ENCODE measurements around the gene YJEFN3.

The YJEFN3 gene

DNA sequence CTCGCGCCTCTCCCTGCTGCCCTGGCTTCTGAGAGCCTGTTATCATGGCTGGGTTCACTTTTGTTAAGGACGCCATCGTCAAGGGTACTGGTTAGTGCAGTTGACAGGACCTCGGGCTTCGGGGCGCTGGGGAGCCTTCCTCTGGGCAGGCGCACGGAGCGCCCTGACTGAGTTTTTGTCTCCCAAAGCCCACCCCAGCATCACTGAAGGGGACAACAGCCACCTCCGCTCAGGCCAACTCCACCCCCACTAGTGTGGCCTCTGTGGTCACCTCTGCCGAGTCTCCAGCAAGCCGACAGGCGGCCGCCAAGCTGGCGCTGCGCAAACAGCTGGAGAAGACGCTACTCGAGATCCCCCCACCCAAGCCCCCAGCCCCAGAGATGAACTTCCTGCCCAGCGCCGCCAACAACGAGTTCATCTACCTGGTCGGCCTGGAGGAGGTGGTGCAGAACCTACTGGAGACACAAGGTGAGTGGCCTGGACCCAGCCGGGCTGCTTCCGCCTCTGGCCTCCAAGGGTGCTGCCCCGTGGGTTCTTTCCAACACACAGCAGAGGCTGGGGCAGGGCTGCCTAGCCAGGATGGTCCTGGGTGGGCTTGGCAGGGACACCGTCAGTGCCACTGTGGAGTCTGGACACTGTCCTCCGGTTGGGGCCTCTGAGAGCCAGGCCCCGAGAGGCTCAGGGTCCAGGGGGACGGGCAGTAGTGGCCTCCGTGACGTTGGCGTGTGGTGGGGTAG is 30.3 kb upstream of the YJEFN3 start:
- no peak for DNase-seq (ENCODE audit: low read depth)

DNA sequence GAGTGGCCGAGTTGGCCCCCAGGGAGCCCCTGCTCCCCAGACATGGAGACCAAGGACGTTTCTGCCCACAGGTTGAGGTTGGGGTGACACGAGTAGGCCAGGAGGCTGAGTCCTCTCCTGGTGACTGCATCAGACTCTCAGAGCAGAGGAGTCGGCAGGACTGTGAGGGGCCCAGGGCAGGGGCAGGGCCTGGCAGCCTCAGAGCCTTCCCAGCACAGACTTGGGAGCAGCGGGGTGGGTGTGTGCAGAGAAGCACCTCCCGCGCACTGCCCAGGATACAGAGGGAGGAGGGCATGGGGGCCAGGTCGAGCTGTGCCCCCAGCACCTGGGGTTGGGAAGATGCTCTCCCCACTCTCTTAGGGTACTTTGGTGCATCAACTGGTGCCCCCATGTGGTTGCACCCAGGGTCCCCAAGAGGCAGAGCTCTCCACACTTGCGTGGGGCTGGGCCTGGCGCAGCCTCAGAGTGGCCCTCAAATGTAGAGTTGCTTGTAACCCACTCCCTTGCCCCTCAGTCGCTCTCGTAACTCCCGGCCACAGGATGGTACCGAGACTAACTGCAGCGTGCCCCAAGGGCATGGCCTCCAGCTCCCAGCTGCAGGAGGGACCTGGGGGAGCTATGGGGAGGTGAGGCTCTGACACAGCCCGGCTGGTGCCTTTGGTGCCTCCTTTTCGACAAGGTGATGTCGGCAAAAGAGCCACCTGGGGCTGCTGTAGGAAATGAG is 29.3 kb upstream of the YJEFN3 start:
- no peak for DNase-seq (ENCODE audit: low read depth)

DNA sequence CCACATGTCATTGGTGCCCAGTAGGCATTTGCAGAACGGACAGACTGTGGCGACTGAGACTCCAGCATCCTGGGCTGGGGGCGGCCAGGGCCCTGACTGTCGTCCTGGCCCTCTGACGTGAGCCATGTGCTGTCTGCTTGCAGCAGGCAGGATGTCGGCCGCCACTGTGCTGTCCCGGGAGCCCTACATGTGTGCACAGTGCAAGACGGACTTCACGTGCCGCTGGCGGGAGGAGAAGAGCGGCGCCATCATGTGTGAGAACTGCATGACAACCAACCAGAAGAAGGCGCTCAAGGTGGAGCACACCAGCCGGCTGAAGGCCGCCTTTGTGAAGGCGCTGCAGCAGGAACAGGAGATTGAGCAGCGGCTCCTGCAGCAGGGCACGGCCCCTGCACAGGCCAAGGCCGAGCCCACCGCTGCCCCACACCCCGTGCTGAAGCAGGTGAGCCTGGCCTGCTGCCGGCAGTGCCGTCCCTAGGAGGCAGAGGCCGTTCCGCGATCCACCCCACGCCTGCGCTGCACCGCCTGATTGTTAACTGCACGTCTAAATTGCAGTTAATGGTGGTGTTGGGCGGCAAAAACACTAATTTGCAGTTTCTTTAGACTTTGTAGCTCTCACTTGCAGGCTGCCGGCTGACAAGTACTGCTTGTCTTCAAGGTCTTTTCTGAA is 27.6 kb upstream of the YJEFN3 start:
- no peak for DNase-seq (ENCODE audit: low read depth)

DNA sequence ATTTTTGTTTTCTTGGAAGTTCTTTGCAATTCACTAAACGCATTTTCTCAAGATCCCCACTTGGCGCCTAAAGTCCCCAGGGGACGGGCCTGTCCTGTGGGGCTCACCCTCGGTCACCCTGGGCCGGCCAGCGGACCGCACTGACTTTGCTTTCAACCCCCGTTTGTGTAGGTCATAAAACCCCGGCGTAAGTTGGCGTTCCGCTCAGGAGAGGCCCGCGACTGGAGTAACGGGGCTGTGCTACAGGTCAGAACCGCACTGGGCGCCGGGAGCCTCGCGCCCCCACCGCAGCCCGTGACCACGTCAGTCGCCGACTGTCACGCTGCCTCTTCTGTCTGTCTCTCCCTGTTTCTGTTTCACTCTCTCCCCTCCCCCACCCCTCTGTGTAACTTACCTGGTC is 26.9 kb upstream of the YJEFN3 start:
- DNase-seq (ENCODE audit: low read depth): no peak

DNA sequence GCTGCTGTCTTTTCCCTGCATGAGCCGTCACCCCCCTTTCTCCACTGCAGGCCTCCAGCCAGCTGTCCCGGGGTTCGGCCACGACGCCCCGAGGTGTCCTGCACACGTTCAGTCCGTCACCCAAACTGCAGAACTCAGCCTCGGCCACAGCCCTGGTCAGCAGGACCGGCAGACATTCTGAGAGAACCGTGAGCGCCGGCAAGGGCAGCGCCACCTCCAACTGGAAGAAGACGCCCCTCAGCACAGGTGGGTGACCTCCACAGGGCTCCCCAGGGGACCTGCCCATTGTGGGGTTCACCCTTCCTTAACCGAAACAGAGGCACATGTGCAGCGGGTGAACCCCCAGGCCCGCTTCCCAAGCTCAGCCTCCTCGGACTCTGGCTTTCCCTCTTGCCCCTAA is 26.4 kb upstream of the YJEFN3 start:
- DNase-seq (ENCODE audit: low read depth): no peak

DNA sequence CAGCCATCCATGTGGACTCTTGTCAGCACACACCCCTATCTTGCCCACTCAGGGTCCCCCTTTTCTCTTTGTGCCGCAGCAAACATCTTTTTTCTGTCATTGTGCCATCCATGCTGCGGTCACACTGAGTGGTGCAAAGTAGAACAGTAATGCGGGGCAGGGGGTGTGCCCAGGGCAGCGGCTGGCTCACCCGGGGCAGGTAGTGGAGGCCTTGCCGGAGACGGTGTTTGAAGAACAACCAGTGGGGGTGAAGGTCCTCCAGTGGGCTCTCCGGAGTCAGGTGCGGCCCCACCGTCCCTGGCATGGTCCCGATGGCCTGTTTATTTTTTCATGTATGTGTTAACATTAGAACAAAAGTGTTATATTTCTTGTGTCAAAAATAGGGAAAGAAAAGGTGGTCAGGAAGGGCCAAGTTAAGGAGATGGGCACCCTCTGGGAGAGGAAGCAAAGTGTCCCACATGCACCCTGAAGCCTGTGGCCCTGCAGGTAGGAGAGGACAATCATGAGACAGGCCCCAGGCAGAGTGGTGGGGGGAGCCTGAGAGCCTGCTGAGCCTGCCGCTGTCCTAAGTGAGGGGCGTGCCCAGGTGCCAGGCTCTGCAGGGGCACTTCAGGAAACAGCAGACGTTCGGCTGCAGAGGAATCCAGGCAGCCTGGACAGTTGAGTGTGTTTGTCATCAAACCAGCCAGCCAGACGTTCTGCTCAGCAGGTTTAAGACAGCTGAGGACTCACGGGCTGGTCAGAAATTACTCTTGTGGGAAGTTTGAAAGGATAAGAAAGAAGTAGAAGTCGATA is 25.7 kb upstream of the YJEFN3 start:
- DNase-seq (ENCODE audit: low read depth): no peak

DNA sequence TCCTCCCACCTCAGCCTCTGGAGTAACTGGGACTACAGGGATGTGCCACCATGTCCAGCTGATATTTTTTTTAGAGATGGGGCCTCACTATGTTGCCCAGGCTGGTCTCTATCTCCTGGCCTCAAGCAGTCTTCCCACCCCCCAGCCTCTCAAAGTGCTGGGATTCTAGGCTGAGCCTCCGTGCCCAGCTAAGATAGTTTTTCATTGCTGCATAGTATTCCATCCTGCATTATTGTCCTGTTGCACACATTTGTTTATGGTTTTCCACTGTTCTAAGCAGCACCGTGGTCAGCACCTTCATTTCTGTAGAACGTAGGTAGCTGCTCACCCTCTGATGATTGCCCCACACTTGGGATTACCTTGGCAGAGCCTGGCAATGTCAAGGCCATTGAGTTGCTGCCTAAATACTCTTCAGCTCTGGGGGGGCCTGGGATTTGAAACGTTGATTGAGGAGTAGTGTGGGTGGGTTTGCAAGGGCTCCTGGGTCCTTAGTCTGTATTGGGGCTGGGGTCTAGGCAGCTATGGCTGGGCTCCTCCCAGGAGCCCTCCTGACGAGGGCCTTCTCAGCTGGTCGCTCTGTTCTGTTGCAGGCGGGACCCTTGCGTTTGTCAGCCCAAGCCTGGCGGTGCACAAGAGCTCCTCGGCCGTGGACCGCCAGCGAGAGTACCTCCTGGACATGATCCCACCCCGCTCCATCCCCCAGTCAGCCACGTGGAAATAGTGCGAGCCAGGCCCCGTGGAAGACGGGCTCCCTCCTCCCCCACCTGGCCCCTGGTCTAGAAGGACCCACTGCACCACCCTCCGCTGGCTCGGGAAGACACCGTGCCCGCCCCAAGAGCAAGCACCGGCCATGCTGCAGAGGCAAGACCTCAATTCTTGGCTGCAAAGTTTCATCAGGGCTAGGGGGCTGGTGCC is 23.7 kb upstream of the YJEFN3 start:
- no peak for DNase-seq (ENCODE audit: low read depth)

DNA sequence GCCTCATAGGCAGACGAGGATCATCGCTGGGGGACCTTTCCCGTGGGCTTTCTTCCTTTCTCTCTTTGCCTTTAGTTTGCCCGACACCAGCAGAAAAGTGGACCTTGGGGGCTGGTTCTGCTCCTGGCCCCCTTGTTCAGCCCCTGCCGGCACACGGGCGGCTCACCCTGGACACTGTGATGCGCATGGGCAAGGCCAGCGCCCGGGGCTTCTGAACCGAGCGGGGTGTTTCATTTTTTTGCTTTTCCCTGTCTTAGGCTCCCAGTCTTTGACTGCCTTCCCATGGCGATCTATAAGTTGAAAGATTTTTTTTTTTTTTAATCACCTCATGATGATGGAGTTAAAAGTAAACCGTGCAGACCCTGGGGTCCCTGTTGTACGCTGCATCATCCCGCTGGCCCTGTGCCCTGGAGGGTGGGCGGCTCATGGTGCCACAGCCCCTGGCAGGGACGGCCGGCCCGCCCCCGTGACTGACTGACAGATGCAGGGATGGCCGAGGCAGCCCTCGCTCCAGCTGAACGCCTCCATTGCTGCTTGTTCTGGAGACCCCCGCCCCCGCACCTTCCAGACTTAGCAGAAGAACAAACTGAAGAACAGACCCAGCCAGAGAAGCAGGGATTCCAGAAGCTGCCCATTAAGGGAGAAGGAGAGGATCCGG is 22.9 kb upstream of the YJEFN3 start:
- no peak for DNase-seq (ENCODE audit: low read depth)

DNA sequence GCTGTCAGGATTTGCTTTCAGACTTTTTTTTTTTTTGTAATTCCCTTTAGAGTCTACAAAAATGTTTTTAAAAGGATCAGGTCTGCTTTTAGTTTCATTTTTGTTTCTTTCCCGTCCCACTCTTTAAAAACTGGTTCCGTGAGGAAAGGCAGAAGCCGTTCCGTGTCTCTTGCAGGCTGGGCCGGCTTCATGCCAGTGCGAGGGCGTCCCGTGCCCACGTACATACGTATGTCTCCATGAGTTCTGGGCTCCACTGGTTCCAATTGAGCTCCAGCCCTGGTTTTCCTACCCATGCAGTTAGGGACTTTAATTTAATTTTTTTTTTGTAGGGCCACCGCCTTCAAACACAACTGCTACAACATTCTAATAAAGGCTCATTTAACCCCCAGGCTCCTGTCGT is 22.1 kb upstream of the YJEFN3 start:
- DNase-seq (ENCODE audit: low read depth): no peak

DNA sequence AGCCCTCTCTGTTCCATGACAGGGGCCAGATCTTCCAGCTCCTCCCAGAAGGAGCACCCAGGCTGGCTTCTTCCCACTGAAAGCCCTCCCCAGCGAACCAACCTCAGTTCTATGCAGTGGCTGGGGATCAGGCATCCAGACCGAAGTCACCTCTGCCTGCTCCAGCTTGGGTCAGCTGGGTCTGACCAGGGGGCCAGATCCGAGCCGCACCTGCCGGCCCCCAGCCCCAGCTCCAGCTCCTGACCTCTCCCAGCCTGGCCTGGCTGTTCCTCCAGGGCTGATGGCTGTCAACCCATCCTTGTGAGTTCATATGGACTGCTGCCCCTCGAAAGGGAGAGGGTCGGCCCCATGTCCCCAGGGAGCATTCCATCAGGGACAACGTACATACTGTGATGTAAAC is 21.4 kb upstream of the YJEFN3 start:
- DNase-seq (ENCODE audit: low read depth): no peak

DNA sequence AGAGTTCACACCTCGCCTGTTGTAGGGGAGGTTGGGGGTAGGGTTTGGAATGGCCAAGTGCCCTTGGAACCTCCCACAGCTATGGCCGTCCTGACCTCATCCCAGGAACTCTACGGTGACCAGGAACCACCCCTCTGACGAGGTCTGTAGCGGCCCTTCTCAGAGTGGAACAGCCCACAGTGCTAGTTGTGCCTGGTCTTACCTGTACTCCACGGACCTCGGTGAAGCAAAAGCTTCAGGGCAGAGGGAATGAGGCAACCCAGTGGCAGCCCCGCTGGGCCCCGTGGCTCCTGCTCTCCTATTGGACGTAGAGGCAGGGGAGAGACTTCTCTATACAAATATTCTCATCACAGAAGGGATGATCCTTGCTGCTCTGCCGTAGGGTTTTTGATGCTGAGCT is 20.5 kb upstream of the YJEFN3 start:
- no peak for DNase-seq (ENCODE audit: low read depth)

DNA sequence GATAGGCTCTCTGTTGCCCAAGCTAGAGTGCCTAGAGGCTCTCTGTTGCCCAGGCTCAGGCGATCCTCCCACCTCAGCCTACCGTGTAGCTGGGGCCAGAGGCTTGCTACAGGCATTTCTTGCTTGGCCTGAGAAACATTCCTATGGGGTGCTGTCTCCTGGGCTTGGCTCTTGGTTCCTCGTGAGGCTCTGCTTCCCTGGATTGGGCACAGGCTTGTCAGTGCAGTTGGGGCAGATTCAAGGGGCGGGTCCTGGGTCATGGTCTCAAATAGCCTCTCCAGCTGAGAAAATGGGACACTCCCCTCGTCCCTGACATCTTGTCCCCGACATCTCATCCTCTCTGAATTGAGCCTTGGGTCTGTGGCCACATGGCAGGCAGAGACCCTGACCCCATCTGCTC is 18.3 kb upstream of the YJEFN3 start:
- DNase-seq (ENCODE audit: low read depth): no peak

DNA sequence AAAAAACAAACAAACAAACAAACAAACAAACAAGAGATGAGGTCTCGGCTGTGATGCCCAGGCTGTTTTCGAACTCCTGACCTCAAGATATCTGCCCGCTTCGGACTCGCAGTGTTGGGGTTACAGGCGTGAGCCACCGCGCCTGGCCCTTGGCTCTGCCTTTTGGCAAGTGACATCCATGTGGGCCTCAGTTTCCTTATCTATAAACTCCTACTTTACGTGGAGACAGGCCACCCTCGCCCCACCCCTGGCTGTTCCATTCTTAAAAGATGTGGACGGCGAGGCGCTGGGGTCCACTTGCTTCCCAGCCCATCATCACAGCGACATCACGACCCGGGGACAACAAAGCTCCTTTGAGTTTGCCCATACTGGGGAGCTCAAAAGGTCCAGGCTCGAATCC is 15.0 kb upstream of the YJEFN3 start:
- DNase-seq (ENCODE audit: low read depth): no peak

DNA sequence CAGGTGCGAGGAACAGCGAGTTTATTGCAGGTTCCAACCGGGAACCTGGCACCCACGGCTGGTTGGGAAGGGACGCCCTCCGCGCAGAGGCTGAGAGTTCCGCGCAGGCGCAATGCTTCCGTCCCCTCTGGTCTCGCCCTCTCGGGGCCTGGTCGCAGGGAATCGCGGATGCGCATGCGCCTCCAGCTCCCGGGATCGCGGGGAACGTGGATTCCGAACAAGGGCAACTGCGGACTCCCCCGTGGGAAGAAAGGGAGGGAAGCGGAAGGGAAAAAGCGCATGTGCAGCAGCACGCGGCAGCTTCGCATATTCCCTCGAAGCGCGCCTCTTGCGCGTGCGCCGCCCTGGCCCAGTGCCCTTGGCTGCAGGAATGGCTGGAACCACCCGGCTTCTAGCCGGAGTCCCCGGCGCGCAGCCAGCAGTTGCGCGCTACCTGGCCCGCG is 14.5 kb upstream of the YJEFN3 start:
- no peak for DNase-seq (ENCODE audit: low read depth)

DNA sequence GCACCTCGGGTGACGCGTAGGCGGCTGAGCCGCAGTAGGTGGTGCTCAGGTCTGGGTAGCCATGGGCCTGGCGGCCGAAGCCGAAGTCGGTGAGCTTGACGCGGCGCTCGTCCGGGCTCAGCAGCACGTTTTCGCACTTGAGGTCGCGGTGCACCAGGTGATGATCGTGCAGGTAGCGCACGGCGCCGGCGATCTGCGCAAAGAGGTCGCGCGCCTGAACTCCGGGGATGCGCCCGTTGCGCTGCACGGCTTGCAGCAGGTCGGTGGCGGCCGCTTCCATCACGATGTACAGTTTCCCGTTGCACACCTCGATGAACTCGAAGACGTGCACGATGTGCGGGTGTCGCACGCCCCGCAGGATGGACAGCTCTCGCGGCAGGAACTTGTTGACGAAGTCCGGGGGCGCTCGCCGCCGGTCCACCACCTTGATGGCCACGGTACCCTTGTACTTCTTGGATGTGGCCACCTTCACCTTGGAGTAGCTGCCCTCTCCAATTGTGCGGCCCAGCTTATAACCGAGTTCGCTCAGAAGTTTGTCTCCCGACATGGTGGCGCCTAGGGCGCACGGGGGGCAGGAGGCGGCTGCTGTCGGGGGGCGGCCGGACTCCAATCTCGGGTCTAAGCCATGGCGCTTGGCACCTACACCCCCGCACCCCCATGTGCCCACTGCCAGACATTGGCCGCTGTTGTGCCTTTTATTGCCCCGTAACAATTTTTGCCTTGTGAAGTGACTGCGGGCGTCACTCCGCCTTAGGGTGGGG is 13.7 kb upstream of the YJEFN3 start, which contains the start of gene TSSK6:
TSSK6 (minus strand) TSS at position 668 of the 761 bp plus-strand sequence; CDS start at position 547, 121 bp downstream.
- DNase-seq (ENCODE audit: low read depth): no peak

DNA sequence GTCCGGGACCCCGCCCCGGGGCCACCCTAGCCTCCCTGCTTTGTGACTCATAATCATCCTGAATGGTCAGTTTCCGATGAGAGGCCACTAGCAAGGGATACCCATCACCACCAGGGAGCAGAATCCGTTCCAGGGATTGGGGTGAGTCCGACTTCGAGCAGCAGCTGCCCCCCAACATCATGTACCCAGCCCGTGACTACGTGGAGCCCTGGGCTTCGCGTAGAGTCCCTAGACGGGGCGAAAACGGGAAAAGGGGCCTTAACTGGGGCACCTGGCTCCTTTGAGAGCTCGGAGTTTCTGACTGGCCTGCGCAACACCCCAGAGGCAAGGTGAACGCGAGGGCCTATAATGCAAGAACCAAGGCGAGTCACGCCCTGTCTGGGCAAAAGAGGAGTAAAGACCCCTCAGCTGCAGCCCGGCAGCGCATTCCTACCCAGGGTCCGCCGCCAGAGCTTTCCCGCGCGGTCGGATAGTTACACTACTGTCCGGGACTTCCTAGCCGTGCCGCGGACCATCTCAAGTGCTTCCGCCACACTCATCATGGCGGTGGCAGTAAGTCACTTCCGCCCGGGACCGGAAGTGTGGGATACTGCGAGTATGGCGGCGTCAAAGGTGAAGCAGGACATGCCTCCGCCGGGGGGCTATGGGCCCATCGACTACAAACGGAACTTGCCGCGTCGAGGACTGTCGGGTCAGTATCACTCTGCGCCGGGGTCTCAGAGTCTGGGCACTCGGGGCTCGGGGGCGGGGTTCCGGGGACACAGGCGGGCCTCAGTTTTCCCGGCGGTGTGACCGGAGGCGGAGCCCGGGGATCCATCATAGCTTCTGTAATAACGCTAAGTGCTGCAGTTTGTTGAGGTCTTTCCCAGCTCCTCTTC is 12.8 kb upstream of the YJEFN3 start, which contains the start of gene NDUFA13:
NDUFA13 (plus strand) TSS at position 584 of the 878 bp plus-strand sequence; CDS start at position 598, 14 bp downstream.
- peak; percentile 84 for DNase-seq (ENCODE audit: low read depth)

DNA sequence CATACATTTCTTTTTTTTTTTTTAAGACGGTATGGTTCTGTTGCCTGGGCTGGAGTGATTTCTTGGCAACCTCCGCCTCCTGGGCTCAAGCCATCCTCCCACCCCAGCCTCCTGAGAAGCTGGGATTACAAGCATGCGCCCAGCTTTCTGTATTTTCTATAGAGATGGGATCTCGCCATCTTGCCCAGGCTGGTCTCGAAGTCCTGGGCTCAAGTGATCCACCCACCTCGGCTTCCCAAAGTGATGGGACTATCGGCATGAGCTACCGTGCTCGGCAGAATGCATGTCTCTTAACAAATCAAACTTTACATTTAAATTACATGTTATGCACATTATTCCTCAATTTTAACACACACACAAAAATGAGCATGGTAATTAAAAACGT is 11.5 kb upstream of the YJEFN3 start:
- DNase-seq (ENCODE audit: low read depth): no peak

DNA sequence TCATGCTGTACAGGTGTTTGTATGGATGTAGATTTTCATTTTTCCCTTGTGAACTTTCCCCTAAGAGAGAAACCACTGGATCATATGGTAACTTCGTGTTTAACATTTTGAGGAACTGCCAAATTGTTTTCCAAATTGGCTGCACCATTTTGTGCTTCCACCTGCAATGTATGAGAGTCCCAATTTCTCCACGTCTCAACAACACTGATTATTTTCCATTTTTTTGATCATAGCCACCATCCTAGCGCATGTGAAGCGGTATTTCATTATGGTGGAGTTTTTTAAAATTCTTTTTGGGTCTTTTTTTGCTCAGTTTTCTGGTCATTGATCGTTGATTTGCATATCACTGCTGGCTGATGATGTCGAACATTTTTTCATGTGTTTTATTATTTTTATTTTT is 7.7 kb upstream of the YJEFN3 start:
- DNase-seq (ENCODE audit: low read depth): no peak

DNA sequence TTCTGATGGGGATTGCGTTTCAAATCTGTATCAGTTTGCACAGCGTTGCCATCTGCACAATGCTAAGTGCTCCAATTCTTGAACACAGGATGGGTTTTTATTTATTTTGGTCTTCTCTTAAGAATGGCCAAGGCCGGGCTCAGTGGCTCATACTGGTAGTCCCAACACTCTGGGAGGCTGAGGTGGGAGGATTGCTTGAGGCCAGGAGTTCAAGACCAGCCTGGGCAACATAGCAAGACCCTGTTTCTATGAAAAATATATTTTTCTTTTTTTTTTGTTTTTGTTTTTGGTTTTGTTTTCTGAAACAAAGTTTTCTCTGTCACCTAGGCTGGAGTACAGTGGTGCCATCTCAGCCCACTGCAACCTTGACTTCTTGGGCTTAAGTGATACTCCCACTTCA is 5.5 kb upstream of the YJEFN3 start:
- no peak for DNase-seq (ENCODE audit: low read depth)
